Right lobe of liver (tissue), 6 donors: ENCODE measurements around the gene LIMS1. TPM values are rescaled to one million over a fixed set of nuclear protein-coding genes. Genes with fewer than 3 reads are reported as not detected.

ENCODE experiments used
- ATAC-seq, 4 donors: fragments of 200-7000 bp; cut with Tn5 transposase; one replicate each; pipeline ENCODE4 v1.9.1; 2020; ENCODE audit warnings: mild to moderate bottlenecking in 4 of 4, moderate library complexity in 4 of 4
- DNase-seq, 3 donors: peaks; one replicate each; pipeline ENCODE4 v3.0.0-alpha.2; 2020
- H3K27ac ChIP-seq, 3 donors: fragments of 200-600 bp; one replicate each; pipeline ENCODE4 v1.8.0; 2022
- H3K27me3 ChIP-seq, 2 donors: fragments of 200-600 bp; one replicate each; pipeline ENCODE4 v1.8.0; 2022
- H3K36me3 ChIP-seq, 4 donors: fragments of 200-600 bp; sonication (generic) in 1 of 4; one replicate each; pipeline versions ENCODE4 v1.5.1 to v1.8.0; 2017 to 2022; ENCODE audit warnings: control low read depth in 1 of 4
- H3K4me1 ChIP-seq, 4 donors: fragments of 200-600 bp; sonication (generic) in 1 of 4; one replicate each; pipeline versions ENCODE4 v1.5.1 to v1.8.0; 2017 to 2022; ENCODE audit warnings: control low read depth in 1 of 4
- H3K4me3 ChIP-seq, 3 donors: fragments of 200-600 bp; one replicate each; pipeline ENCODE4 v1.8.0; 2022
- H3K9me3 ChIP-seq, 4 donors: fragments of 200-600 bp; sonication (generic) in 1 of 4; one replicate each; pipeline versions ENCODE4 v1.5.1 to v1.8.0; 2017 to 2022; ENCODE audit warnings: control low read depth in 1 of 4
- POLR2A ChIP-seq: fragments of 450-650 bp; IDR thresholded peaks from one replicate; pipeline ENCODE4 v1.6.1; 2017; ENCODE audit warnings: antibody characterized with exemption, mild to moderate bottlenecking
- WGBS: methylation state at CpG from one replicate; pipeline ENCODE4 v1.1.6; 2018; ENCODE audit warnings: low coverage, low lambda C conversion rate; ENCODE audit not compliant: insufficient coverage; ENCODE audit errors: missing lambda C conversion rate; 5-methylcytosine and 5-hydroxymethylcytosine counted together
- intact Hi-C, 2 donors: fragments of 100-400 bp; cut with DNase I; formaldehyde crosslinking; loops; one replicate each; pipeline versions ENCODE4 v1.11.2 to v1.14.1; 2022
- total RNA-seq, 6 experiments: library from RNA; depleted of rRNA in 2 of 6; stranded (reverse); fragments of >200 nt in 2 of 6; fragmentation: NEBNext Ultra II Directional in 3 of 6; extraction: Animal tissue kit (Norgen Biotek cat#: 25700) in 3 of 6; gene quantifications; one replicate each; pipeline versions ENCODE4 v1.1.0 to v1.2.4, GENCODE V29; 2016 to 2023
- TF ChIP-seq, protein P1 (sequence below), 4 donors: fragments of 200-600 bp in 3 of 4; fragments of 450-650 bp in 1 of 4; IDR thresholded peaks; one replicate each; pipeline versions ENCODE4 v1.5.1 to v1.8.0; 2016 to 2022; ENCODE audit warnings: antibody characterized with exemption in 4 of 4, mild to moderate bottlenecking in 2 of 4
- donor health status: DM: no; HTN: yes; CAD: no.
- donor health status: DM: no; HTN: no; CAD: no.
- donor health status: DM: no; HTN: no; CAD: no.
- donor health status: DM: no; HTN: yes; CAD: no.
- donor health status: DM: no; HTN: yes; CAD: no.

LIMS1 gene
- total RNA-seq, 6 experiments from 2014 or later = 15.7 to 33.0 (median 18.7) TPM

DNA sequence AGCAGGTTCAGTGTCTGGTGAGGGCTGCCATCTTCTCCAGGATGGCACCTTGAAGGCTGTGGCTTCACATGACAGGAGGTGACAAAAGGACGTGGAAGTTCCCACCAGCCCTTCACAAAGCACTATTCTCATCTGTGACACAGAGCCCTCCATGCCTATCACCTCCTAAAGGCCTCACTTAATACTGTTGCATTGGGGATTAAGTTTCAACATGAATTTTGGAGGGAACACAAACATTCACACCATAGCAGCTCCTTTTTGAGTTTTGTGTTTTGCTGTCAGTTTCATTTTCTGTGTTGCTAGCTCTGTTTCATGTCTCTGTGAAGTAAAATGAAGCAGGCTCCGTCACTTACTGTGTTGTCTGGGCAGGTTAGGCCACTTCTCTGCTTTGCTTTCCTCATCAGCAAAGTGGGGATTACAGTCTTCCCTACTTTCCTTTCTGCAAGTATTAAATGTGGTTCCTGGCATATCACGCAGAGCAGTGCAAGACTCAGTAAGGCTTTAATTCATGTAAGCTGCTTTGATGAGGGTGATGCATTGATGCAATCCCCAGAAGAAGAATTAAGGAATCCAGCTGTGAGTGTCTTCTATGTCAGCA, 31.6 kb downstream of the LIMS1 start:
- Histone ChIP-seq H3K27me3 (no peaks in the 10 kb centered on the region), H3K4me1 (peaks cover 0 to 6% (median 2%) of the 10 kb centered on the region in 4 donors), H3K4me3 (no peak overlapping the region), H3K36me3 (no peaks in the 10 kb centered on the region), H3K9me3 (no peaks in the 10 kb centered on the region), H3K27ac (no peak overlapping the region)
- DNase-seq = no peak
- intact Hi-C loops = no loop called here
- ATAC-seq = no peak
- 91% methylated on average over 2 of the region's 3 CpGs for WGBS
- no peak for TF ChIP-seq POLR2A
- TF ChIP-seq, protein P1, sequence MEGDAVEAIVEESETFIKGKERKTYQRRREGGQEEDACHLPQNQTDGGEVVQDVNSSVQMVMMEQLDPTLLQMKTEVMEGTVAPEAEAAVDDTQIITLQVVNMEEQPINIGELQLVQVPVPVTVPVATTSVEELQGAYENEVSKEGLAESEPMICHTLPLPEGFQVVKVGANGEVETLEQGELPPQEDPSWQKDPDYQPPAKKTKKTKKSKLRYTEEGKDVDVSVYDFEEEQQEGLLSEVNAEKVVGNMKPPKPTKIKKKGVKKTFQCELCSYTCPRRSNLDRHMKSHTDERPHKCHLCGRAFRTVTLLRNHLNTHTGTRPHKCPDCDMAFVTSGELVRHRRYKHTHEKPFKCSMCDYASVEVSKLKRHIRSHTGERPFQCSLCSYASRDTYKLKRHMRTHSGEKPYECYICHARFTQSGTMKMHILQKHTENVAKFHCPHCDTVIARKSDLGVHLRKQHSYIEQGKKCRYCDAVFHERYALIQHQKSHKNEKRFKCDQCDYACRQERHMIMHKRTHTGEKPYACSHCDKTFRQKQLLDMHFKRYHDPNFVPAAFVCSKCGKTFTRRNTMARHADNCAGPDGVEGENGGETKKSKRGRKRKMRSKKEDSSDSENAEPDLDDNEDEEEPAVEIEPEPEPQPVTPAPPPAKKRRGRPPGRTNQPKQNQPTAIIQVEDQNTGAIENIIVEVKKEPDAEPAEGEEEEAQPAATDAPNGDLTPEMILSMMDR (IDR thresholded peaks at IDR 0.05) = no peak

DNA sequence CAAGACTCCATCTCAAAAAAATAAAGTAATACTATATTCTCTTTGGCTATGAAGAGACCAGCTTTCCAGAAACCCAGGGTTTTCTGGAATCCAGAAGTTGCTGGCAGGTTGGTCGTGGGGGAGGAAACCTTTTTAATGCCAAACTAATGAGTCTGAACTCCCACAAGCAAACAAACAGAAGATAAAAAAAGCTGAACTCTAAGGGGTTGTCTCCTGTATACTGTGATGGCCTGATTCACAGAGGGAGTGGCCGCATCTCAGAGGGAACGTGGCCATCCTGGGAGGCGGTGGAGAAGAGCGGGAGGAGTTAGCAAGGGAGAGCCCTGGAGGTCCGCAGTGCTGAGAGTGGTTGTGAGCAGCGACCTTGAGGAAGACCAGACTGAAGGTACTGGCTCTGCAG, 36.1 kb downstream of the LIMS1 start:
- ATAC-seq (peak; percentile 57 to 91 (median 82)), DNase-seq (peak in 1 of 3 donors; percentile 45)
- Histone ChIP-seq H3K9me3 (no peaks in the 10 kb centered on the region), H3K27ac (peak overlapping the region in 1 of 3 donors; percentile 37), H3K4me1 (peaks cover 0 to 8% (median 3%) of the 10 kb centered on the region in 4 donors), H3K4me3 (no peak overlapping the region), H3K27me3 (no peaks in the 10 kb centered on the region), H3K36me3 (no peaks in the 10 kb centered on the region)
- WGBS = 79% methylated on average over 7 of the region's 7 CpGs
- TF ChIP-seq, protein P1 (IDR thresholded peaks at IDR 0.05) = no peak
- TF ChIP-seq POLR2A = no peak
- intact Hi-C loops = no loop called here

DNA sequence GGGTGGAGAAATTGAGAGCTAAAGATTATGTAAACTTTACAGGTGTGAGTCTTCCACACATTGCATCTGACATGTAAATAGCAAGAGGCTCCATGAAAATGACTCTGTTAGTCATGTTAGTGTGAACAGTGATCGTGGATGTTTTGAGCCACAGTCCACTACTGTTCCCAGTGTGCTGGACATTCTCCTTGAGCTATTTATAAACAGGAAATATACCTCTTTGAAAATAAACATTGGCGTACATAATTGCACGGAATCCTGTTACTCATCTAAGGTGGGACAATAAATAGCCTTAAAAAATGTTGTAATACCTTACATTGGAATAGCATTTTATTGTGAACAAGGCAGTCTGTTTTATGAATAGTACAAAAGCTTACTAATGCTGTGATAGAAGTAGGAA, 37.0 kb downstream of the LIMS1 start:
- intact Hi-C loops = no loop called here
- WGBS = 88% methylated on average over 3 of the region's 3 CpGs
- DNase-seq = no peak

DNA sequence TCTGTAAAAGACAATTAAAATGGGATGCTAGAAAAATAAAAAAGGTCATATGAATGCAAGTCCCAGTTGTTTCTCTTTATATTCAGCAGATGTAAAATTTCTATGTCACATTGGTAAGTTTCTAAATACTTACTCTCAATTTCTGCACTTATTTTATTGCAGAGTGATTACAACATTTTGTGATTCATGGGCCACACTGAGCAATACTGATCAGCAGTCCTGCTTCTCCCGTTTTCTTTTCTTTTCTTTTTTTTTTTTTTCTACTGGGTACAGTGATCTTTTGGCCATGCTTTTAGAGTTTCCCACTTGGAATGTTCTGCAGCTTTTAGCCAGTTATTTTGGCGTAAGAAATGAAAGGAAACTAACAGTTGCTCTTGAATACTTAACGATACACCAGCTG, 38.8 kb downstream of the LIMS1 start:
- 67% methylated on average over 3 of the region's 3 CpGs for WGBS

More for the DNA sequence above, 37.0 kb downstream of the LIMS1 start:
- Histone ChIP-seq H3K9me3 (no peaks in the 10 kb centered on the region), H3K4me3 (no peak overlapping the region), H3K27ac (no peak overlapping the region), H3K4me1 (peaks cover 0 to 8% (median 3%) of the 10 kb centered on the region in 4 donors), H3K36me3 (no peaks in the 10 kb centered on the region), H3K27me3 (no peaks in the 10 kb centered on the region)
- no peak for ATAC-seq
- TF ChIP-seq POLR2A = no peak
- TF ChIP-seq, protein P1 (IDR thresholded peaks at IDR 0.05) = no peak

More for the DNA sequence above, 38.8 kb downstream of the LIMS1 start:
- intact Hi-C loops = no loop called here
- peaks cover 0 to 8% (median 3%) of the 10 kb centered on the region in 4 donors for H3K4me1 ChIP-seq
- ATAC-seq (peak in 1 of 4 donors; percentile 36), DNase-seq (no peak)
- no peak overlapping the region for H3K27ac ChIP-seq
- no peaks in the 10 kb centered on the region for H3K36me3 ChIP-seq
- no peak overlapping the region for H3K4me3 ChIP-seq
- no peaks in the 10 kb centered on the region for H3K27me3 ChIP-seq
- H3K9me3 ChIP-seq = no peaks in the 10 kb centered on the region
- TF ChIP-seq, protein P1 (IDR thresholded peaks at IDR 0.05) = no peak
- TF ChIP-seq POLR2A = no peak
